Head of caudate nucleus (tissue), 42 donors: Measurements from ENCODE around the gene TRAT1.

Experiments used
- DNase-seq, 42 donors: peaks; one replicate each; pipeline versions ENCODE4 v3.0.0 to v3.0.0-alpha.2; 2020 to 2021; ENCODE audit warnings: mixed read lengths in 7 of 42
- intact Hi-C: fragments of 100-400 bp; cut with DNase I; formaldehyde crosslinking; loops from one replicate; pipeline ENCODE4 v1.15.0; 2022

Gene TRAT1

GRCh38 chr3:108847187-108847586 lies 24.6 kb downstream of the TRAT1 start:
- DNase-seq = no peak
- intact Hi-C loops = no loop called here

GRCh38 chr3:108849075-108849474 lies 26.5 kb downstream of the TRAT1 start:
- intact Hi-C loops = no loop called here
- DNase-seq = no peak

GRCh38 chr3:108861401-108861800 lies 38.8 kb downstream of the TRAT1 start:
- intact Hi-C loops = no loop called here
- DNase-seq = no peak

DNA sequence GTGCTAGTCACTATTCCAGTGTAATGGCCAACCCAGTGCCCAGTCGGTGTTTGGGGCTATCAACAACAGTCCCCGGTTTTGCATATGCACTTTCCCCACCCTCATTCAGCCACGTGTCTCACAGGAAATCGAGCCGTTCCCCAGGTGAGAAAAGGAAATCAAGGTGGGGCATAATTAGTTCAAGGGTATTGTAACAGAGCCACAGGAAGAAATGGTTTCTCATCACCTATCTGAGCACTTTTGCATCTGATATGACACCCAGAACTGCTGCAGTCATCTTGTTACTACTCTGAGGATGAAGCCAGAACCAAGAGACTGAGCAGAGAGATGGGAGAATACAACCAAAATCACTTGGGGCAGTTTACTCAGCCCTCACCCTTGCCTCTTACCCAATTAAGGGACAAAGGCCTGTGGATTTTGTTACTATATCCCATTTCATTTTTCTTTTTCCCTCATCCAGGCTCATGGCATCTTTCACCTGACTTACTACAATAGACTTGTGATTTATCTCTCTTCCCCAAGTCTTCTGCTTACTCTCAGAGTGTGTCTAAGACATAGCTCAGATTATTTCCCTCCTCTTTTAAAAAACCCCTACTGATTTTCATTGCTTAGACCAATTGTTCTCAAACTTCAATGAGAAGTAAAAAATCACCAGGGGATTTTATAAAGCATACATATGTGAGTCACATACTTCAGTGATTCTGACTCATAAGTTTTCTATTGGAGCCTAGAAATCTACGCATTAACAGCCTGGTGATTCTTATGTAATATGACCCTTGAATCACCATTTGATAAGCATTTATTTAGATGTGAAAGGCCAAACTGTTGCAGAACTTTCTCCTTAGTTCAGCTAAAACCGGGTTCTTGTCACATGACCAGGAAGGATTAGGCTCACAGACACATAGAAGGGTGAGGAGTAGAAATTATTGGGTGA lies 40.5 kb downstream of the TRAT1 start:
- intact Hi-C loops = no loop called here
- DNase-seq = no peak

DNA sequence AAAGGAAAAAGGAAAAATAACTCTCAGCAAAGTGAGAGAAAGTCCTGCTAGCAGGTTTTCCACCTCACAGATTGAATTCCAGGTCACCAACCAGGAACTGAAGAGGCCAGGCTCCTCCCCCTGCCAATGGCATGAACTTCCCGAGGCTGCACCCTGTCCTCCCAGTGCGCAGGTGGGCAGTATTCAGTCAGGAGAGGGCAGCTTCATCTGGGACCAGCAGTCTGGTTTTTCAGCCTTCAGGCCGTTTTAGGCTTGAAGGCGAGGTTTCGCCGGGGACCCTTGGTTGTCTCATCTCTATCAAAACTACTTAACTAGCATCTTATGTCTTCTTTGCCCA lies 41.2 kb downstream of the TRAT1 start:
- DNase-seq = no peak
- intact Hi-C loops = no loop called here

DNA sequence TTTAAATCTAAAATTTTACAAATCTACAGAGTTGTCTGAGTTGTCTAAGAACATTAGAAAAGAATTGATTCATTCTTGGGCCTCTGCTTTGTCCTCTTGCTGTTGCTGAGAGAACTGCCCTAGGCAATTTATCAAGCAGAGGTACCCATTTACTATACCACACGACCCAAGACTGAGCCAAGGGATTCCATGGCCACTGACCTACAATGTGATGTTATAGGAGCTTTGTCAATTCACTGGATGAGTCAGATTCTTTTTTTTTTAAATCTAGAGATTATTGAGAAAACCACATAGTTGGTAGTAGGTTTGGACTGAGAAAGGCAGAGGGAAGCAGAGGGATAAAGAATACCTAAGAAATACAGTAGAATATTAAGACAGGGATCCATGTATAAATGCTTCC lies 55.3 kb downstream of the TRAT1 start:
- intact Hi-C loops = no loop called here
- no peak for DNase-seq

- DNase-seq = no peak
- intact Hi-C loops = no loop called here
These were observed 57.3 kb downstream of the TRAT1 start for GRCh38 chr3:108879915-108880314.

DNA sequence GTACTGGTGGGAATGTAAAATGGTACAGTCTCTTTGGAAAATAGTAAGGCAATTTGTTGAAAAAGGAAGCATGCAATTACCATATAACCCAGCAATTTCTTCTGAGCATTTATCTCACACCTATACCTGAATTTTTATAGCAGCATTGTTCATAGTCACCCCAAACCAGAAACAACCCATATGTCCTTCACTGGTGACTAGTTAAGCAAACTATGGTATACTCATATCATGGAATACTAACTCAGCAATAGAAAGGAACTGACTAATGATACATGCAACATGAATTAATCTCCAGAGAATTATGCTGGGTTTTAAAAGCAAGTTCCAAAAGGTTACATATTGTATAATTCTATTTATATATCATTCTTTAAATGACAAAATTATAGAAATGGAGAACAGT lies 60.2 kb downstream of the TRAT1 start:
- intact Hi-C loops = no loop called here
- DNase-seq = no peak

DNA sequence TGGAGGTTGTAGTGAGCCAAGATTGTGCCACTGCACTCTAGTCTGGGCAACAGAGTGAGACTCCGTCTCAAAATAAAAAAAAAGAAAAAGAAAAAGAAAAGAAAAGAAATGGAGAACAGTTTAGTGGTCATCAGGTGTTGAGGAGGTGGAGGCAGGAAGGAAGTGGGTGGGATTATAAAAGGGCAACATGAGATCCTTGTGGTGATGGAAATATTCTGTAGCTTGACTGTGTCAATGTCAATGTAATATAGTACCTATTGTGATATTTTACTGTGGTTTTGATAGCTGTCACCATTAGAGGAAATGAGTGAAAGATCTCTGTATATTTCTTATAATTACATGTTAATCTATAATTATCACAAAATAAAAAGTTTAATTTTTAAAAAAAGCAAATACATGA lies 60.8 kb downstream of the TRAT1 start:
- DNase-seq = no peak
- intact Hi-C loops = no loop called here

- DNase-seq = no peak
- intact Hi-C loops = no loop called here
These were observed 64.5 kb downstream of the TRAT1 start for GRCh38 chr3:108887121-108887520.

GRCh38 chr3:108887777-108888176 lies 65.2 kb downstream of the TRAT1 start:
- intact Hi-C loops = no loop called here
- DNase-seq = no peak

DNA sequence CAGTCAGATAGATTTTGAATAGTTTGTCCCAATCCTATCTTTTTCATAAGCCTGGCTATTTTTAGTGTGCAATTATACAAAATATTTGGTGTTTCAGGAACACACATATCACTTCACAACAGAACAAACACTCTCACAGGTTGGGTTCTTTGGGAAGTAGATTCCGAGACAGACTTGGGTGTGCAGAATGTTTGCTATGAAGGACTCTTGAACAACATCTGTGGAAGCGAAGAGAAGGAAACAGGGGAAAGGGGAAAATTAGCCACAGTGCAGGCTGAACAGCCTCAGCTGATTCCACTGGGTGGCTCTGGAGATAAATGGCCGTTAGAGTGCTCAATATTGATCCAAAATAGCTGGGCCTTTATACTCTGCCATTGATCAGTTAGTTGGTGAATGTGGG lies 69.2 kb downstream of the TRAT1 start:
- intact Hi-C loops = no loop called here
- no peak for DNase-seq

DNA sequence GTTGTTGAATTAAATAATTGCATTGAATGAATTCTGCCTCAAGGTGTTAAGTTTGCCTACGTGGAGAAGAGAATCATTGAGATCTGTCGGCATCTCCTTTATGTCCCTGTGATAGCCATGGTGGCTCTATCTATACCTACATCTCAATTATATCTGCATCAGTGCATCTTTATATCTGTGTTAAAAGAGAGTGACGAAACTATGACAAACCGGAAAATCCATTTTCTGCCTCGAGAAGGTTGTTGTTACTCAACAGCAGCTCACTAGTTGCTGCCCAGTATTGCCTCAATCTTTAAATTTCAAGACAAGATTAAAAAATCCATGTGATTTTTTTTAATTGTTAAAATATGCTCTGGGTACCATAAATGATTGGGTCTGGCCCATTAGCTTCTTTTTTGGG lies 72.4 kb downstream of the TRAT1 start:
- intact Hi-C loops = no loop called here
- DNase-seq = no peak

DNA sequence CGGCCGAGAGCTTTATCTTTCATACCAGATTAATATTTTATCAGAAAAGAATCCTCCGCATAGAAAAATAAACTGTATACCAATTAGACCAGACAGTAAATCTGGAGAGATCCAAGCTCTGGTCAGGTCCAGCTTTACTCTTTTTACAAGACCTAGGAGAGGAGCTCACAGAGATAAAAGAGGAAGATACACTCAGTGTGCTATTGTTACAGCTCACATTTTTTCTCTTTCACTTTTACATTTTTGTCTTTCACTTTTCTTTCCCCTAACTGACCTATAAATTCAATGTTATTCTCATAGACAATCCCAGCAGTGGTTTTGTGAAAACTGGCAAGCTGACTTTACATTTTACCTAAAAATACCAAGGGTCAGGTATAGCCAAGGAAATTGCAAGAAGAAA lies 75.3 kb downstream of the TRAT1 start:
- intact Hi-C loops = no loop called here
- no peak for DNase-seq

DNA sequence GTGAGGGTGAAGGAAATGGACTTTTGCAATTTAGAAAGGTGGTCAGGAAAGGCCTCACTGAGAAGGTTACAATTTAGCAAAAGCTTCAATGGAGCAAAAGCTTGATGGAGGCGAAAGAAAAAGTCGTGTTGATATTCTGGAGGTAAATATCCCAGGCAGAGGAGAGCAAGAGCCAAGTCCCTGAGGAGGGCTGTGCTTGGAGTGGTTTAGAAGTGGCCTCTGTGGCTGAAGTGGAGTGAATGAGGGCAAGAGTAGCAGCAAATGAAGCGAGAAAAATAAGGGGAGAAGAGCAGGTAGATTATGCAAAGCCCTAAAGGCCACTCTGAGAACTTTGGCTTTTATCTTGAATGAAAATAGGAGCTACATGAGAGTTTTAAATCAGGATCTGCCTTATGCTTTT lies 76.9 kb downstream of the TRAT1 start:
- intact Hi-C loops = no loop called here
- no peak for DNase-seq
